ENCODE data around the gene ROR2. TPM values are rescaled to one million over a fixed set of nuclear protein-coding genes. Genes with fewer than 3 reads are reported as not detected.
A peak's percentile ranks its signal among the peaks of the same experiment; 100 is the strongest.
"Not testable (repeated sequence)": the region's sequence is repeated elsewhere in the genome, so short reads cannot be mapped to it uniquely, and the experiment has no call there.

The ROR2 gene
- total RNA-seq, 1 donor from 2014 or later, result 3.8 TPM

- no peak for TF ChIP-seq CTCF (IDR thresholded peaks at IDR 0.05)
- Histone ChIP-seq H3K27me3 (ENCODE audit: low read depth) (no peaks in the 10 kb centered on the region), H3K4me3 (no peak overlapping the region), H3K9me3 (no peaks in the 10 kb centered on the region), H3K4me1 (no peaks in the 10 kb centered on the region), H3K36me3 (no peaks in the 10 kb centered on the region), H3K27ac (no peak overlapping the region)
- no peak for DNase-seq
- intact Hi-C loops (cut with DNase I), result no loop called here
- no peak for ATAC-seq
Measured at GRCh38 chr9:91517801-91518200, 432.2 kb downstream of the ROR2 start.

GRCh38 chr9:91517332-91517731 lies 432.7 kb downstream of the ROR2 start:
- DNase-seq; H3K4me1 ChIP-seq; H3K9me3 ChIP-seq; intact Hi-C loops (cut with DNase I); H3K36me3 ChIP-seq; H3K4me3 ChIP-seq; ATAC-seq; H3K27ac ChIP-seq; H3K27me3 ChIP-seq (ENCODE audit: low read depth): not testable (repeated sequence)

- no peak for TF ChIP-seq CTCF (IDR thresholded peaks at IDR 0.05)
- DNase-seq, result no peak
- Histone ChIP-seq H3K4me1 (no peaks in the 10 kb centered on the region), H3K27me3 (ENCODE audit: low read depth) (no peaks in the 10 kb centered on the region), H3K36me3 (no peaks in the 10 kb centered on the region), H3K27ac (no peak overlapping the region), H3K4me3 (no peak overlapping the region), H3K9me3 (no peaks in the 10 kb centered on the region)
- intact Hi-C loops (cut with DNase I), result no loop called here
- peak in 1 of 2 donors; percentile 56 for ATAC-seq
Measured at GRCh38 chr9:91516777-91517176, 433.3 kb downstream of the ROR2 start.

- Histone ChIP-seq H3K4me3 (no peak overlapping the region), H3K9me3 (no peaks in the 10 kb centered on the region), H3K27me3 (ENCODE audit: low read depth) (no peaks in the 10 kb centered on the region), H3K4me1 (no peaks in the 10 kb centered on the region), H3K27ac (no peak overlapping the region), H3K36me3 (no peaks in the 10 kb centered on the region)
- ATAC-seq (no peak), DNase-seq (no peak)
- no peak for TF ChIP-seq CTCF (IDR thresholded peaks at IDR 0.05)
- intact Hi-C loops (cut with DNase I), result no loop called here
Measured at GRCh38 chr9:91516081-91516480, 433.9 kb downstream of the ROR2 start.

- peak; percentile 27 to 52 for ATAC-seq
- Histone ChIP-seq H3K27ac (no peak overlapping the region), H3K9me3 (no peaks in the 10 kb centered on the region), H3K27me3 (ENCODE audit: low read depth) (no peaks in the 10 kb centered on the region), H3K36me3 (no peaks in the 10 kb centered on the region), H3K4me3 (no peak overlapping the region), H3K4me1 (no peaks in the 10 kb centered on the region)
- no peak for DNase-seq
- intact Hi-C loops (cut with DNase I), result no loop called here
- no peak for TF ChIP-seq CTCF (IDR thresholded peaks at IDR 0.05)
Measured at GRCh38 chr9:91515074-91515687, 434.8 kb downstream of the ROR2 start.

Small RNA genes within 50 kb of the gene (microRNA-seq; reads per million reads assigned to microRNA genes)
- not detected for gene MIR3910-1 (ENCODE audit: borderline number of aligned reads)
- gene MIR3910-2 (ENCODE audit: borderline number of aligned reads), result not detected

Other genes starting within 250 kb of the ROR2 start
- 65.4 TPM for gene SPTLC1, start 165.2 kb upstream of the ROR2 start, total RNA-seq

Measured in lower lobe of right lung (tissue), 2 donors.